A204.1 (cell line): ENCODE data around the gene OR2B2.
A peak's percentile ranks its signal among the peaks of the same experiment; 100 is the strongest.

Experiments used
- FAIRE-seq: peaks from 2 replicates; lab custom pipeline; 2012; peaks lifted over from hg19 to GRCh38; lab: Jason Lieb, UNC

Gene OR2B2

DNA sequence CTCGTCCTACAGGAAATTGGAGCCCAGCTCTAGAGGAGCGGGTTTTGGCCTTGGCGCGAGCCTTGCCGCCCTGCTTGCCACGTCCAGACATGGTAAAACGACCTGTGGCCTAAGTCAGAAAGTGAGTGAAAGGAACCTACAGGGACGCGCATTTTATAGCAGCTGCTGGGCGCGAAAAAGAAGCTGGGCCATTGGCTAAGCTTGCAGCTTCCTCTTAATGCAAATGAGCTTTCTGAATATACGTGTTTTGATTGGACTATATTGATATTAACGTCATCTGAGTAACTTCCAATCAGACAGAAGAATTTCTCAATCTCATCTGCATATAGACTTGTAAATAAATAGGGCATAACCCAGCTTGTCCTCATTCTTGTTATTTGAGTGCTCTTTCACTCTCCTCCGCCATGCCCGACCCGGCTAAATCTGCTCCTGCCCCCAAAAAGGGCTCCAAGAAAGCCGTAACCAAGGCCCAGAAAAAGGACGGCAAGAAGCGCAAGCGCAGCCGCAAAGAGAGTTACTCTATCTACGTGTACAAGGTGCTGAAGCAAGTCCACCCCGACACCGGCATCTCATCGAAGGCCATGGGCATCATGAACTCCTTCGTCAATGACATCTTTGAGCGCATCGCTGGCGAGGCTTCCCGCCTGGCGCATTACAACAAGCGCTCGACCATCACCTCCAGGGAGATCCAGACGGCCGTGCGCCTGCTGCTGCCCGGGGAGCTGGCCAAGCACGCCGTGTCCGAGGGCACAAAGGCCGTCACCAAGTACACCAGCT lies 18.9 kb downstream of the OR2B2 start:
- FAIRE-seq, result peak; percentile 97

DNA sequence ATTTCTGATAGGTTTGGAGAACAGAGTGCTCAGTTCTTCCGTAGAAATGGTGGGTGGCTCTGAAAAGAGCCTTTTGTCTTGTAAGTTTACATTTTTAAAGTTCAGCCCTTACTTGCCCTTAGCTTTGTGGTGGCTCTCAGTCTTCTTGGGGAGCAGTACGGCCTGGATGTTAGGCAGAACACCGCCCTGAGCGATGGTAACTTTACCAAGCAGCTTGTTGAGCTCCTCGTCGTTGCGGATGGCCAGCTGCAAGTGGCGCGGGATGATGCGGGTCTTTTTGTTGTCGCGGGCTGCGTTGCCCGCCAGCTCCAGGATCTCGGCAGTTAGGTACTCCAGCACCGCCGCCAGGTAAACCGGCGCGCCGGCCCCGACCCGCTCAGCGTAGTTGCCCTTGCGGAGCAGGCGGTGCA lies 19.5 kb downstream of the OR2B2 start:
- FAIRE-seq, result no peak

DNA sequence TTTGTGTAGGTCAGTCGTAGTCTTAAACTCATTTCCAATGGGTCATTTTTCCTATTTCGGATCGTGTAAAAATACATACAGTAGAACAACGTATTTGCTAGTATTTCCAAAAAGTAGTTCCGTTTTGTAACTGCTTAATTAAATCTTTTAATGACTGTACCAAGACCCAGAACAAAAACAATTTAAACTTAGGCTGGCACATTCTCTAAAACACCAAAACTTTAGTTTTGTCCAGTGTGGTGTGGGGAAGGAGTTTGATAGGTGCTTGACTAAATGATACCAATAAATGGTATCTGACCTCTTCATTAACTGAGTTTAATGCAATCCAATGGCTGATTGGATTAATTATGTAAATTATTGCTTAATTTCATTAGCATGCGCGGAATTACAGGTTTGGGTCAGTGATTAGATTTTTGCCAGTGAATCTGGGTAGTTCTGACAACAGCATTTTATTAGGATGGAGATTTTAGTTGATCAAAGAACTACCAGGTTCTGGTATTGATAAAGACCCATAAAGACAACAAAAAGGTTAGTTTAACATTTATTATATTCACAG lies 20.8 kb downstream of the OR2B2 start:
- no peak for FAIRE-seq

DNA sequence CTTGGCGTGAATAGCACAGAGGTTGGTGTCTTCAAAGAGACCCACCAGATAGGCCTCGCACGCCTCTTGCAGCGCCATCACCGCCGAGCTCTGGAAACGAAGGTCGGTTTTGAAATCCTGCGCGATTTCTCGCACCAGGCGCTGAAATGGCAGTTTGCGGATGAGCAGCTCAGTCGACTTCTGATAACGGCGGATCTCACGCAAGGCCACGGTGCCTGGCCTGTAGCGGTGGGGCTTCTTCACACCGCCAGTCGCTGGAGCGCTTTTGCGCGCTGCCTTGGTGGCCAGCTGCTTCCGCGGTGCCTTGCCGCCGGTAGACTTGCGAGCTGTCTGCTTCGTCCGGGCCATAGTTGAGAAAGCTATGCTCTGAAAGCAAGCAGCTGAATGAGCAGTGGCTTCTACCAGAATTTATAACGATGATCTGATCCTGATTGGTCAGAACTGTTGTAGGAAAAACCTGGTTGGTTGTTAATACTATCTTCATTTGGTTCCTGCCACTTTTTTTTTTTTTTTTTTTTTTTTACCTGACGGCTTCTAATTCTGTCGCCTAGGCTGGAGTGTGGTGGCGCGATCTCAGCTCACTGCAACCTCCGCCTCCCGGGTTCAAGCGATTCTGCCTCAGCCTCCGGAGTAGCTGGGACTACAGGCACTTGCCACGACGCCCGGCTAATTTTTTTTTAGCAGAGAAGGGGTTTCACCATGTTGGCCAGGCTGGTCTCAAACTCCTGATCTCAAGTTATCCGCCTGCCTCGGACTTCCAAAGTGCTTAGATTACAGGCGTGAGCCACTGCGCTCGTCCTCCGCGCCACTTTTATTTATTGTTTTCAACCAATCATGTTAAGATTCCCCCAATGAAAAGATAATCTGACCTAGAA lies 21.5 kb downstream of the OR2B2 start:
- peak; percentile 88 for FAIRE-seq

DNA sequence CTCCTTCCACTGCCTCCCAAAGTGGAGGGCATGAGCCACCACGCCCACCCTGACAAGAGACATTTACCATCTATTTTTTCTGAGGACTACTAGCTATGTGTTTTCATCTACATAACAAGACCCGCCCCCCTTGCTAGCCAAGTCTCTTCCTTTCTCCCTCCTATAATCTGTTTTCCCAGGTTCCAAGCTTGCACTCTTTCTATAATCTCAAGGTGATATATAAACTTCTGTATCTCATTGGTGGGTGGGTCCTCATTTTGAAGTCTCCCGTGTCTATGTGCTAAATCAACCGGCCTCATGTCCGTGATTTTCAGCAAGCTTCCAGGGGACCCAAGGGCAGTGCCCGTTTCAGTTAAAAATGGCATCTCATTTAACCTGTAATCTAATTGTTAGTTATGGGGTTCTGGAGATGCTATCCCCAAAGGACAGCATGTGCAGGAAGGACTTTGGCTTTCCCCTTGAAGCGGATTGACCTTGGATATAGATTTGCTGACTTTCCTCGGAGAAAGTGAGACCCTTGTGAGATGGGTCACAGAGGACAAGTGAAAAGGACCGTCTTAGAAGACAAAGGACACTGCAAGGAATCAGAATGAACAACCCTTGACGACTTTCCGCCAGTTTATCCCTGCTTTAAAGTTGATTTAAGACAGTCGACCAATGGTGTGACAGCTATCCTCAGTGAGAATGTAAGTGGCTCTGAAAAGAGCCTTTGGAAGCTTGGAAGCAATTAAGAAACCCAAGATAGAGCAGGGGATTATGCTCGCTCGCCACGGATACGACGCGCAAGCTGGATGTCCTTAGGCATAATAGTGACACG lies 22.4 kb downstream of the OR2B2 start:
- no peak for FAIRE-seq

DNA sequence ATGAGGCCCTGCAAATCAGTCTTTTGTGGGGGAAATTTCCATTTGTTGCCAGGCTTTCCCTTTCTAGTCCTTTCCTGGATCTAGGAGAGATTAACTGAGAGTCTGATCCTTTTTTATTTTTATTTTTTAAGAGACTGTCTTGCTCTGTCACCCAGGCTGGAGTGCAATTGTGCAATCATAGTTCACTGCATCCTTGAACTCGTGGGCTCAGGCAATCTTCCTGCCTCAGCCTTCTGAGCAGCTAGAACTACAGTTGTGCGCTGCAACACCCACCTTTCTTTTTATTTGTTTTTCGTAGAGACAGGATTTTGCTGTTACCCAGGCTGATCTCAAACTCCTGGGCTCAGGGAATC lies 22.9 kb downstream of the OR2B2 start:
- no peak for FAIRE-seq

DNA sequence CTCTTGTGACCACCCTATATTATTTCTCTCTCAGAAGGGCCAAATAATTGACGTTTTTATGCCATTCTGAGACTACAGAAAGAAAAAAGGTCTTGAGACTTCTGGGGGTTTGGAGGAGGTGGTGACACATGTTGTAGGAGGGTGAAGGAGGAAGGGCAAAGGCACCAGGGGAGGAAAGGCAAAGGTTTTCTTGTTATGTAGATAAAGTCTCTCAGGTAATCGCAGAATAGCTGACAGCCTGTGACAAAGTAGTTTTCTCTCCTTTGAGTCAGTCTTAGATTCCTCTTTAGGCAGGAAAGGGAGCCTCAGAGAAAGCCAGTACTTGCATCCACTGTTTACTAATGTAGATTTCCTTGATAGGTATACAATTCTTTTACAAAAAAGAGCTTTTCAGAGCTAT lies 23.6 kb downstream of the OR2B2 start:
- FAIRE-seq, result no peak

DNA sequence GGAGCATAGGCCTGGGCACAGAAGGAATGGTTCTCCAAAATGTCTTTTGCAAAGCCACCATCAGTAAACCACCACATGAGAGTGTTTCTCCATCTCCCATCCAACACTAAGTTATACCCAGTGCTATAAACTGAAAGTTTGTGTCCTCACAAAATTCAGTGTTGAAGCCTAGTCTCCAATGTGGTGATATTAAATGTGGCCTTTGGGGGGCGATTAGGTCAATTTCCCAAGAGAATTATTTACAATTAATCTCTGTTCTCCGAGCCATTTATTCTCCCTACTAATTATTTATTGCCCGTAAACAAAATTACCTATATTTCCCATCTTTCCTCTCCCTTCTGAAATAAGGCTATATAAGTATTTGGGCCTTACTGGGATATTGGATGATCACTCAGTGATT lies 26.1 kb downstream of the OR2B2 start:
- no peak for FAIRE-seq

DNA sequence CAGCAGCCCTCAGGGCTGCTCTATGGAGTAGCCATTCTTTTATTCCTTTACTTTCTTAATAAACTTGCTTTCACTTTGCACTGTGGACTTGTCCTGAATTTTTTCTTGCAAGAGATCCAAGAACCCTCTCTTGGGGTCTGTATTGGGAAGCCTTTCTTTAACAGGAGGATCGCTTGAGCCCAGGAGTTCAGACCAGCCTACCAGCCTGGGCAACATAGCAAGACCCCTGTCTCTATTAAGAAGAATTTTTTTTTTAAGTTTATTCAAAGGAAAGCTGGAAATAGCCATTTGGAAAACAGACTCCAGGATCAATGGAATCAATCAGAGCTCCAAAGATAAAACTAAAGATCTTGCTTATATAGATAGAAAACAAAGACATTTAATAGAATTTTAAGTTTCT lies 29.1 kb downstream of the OR2B2 start:
- no peak for FAIRE-seq

DNA sequence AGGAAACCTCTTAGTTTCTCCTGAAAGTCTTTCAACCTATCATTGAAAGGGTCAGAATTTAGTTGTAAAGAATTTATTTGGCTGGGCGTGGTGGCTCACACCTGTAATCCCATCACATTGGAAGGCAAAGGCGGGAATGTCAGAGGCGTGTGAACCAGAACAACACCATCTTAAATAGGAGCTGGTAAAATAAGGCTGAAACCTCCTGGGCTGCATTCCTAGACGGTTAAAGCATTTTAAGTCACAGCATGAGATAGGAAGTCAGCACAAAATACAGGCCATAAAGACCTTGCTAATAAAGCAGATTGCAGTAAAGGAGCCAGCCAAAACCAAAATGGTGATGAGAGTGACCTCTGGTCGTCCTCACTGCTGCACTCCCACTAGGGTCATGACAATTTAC lies 29.6 kb downstream of the OR2B2 start:
- no peak for FAIRE-seq

DNA sequence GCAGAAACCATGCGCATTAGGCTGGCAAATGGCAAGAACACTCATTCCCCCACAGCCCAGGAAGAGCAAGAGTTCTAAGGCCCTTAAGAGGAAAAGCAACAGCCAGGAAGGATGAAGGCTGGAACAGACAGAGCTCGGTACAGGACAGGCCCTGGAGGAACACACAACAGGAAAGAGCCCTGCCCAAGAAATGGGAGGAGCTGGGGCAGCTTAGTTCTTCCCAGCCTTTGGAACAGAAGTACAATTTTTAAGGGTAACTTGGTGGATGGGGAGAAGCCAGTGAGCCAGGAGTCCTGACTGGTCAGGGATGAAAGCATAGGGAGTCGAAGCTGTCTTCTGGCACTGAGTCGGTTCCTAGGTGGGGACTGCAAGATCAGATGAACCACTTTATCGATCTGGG lies 32.4 kb downstream of the OR2B2 start:
- FAIRE-seq, result no peak

DNA sequence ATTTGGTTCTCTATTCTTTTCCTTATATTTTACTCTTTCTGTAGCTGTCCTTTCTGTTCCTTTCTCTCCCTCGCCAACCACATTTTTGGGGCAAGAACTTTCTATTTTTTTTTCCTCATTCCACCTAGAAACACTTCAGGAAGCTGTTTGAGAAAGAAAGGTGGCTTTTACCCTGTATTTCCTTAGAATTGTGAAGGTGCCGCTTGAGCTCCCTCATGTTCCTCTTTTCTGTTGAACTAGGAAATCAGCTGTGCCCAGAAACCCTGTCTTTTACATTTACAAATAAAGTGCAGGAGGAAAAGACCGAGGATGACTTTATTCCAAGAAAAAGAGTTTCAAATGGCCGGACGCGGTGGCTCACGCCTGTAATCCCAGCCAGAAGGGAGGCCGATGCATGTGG lies 38.2 kb downstream of the OR2B2 start:
- no peak for FAIRE-seq

DNA sequence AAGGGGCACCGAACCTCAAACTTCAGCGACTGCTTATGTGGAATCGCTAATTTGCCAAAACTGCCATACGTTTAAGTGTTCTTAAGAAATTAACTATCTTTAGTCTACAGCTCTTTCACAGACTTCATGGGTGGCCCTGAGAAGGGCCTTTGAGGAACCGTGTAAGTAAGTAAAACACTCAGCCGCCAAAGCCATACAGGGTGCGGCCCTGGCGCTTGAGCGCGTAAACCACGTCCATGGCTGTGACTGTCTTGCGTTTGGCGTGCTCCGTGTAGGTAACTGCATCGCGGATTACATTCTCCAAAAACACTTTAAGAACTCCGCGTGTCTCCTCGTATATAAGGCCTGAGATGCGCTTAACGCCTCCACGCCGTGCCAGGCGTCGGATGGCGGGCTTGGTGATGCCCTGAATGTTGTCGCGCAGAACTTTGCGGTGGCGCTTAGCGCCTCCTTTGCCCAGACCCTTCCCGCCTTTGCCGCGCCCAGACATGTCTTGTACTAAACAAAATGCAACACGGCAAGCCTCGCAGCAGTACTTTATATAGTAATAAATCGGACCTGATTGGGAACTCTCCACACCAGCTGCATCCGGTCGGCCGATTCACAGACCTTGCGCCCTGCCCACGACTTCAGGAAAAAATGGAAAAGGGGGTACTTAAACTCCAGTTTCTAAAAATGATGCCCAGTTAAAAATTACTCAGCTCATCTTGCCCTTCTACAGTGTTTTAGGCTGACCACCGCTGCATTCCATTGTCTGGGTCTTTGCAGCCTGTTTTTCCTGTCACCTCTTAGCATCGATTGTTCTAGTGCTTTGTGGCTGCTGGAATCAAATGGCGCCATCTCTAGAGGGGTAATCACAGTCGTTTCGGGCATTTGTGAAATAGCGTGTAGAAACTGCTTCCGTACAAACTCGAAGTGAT lies 38.9 kb downstream of the OR2B2 start:
- no peak for FAIRE-seq

DNA sequence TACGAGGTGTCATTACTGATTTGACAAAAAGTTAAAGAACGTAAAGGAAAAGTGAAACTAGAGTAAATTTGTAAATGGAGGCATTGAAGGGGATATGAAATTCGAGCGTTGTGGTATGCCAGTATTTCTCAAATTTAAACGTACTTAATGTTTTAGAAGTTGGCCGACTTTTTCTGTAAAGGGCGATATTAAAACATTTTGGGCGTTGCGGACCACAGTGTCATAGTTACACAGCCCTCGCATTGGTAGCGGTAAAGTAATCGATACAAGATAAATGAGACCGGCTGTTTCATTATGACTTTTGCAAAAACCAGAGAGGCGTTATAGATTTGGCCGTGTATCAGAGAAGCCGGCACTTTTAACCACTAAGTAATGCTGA lies 39.6 kb downstream of the OR2B2 start:
- no peak for FAIRE-seq

DNA sequence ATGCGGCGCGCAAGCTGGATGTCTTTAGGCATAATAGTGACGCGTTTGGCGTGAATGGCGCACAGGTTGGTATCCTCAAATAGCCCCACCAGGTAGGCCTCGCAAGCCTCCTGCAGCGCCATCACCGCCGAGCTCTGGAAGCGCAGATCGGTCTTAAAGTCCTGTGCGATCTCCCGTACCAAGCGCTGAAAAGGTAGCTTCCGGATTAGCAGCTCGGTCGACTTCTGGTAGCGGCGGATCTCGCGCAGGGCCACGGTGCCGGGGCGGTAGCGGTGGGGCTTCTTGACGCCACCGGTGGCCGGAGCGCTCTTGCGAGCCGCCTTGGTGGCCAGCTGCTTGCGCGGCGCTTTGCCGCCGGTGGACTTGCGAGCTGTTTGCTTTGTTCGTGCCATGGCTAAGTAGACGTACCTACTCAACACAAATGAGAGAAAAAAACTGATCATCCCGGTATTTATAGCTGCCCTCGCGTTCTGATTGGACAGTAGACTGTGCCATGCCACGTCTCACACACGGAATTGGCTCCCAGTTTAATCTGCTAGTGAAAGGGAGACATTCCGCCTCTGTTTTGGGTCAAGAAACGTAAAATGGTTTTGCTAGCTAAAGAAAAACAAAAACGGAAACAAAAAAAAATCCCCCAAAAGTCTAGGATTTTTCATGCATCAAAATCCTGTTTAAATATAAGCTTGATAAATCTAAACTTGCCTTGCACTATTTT lies 40.1 kb downstream of the OR2B2 start:
- FAIRE-seq, result no peak

DNA sequence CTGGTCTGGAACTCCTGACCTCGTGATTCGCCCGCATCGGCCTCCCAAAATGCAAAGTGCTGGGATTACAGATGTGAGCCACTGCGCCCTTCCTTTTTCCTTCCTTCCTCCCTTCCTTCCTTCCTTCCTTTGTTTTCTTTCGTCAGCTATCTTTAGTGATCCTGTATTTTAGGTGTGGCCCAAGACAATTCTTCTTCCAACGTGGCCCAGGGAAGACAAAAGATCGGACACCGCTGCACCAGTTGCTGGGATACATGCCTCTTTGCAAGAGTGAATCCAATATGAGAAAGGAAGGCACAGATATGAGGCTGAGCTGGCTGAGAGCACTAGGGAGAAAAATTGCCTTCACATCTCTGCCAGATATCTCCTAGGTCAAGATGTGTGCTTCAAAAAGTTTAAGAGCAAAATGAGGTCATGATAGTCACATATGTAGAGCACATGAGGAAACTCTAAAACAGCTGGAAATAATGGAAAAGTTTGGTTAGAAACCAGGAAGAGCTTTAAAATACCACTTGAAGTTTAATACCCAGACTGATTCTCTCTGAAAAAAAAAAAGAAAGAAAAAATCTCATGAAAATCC lies 41.8 kb downstream of the OR2B2 start:
- no peak for FAIRE-seq

DNA sequence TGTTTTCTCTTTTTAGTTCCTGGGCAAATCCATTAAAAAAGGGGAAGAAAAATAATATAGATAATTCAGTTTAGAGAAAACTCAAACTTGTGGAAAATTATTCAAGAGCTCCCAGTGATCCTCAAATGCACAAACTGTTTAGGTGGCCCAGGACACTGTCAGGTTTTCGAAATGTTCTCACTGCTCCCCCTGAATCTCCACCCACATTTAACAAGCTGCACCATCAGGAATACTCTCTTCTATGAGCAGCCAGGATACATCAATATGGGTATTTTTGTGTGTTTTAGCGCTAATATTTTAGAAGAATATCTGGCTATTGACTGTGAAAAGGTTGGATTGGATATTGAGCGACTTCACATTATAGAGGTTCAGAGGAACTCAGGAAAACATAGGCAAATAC lies 43.9 kb downstream of the OR2B2 start:
- no peak for FAIRE-seq

DNA sequence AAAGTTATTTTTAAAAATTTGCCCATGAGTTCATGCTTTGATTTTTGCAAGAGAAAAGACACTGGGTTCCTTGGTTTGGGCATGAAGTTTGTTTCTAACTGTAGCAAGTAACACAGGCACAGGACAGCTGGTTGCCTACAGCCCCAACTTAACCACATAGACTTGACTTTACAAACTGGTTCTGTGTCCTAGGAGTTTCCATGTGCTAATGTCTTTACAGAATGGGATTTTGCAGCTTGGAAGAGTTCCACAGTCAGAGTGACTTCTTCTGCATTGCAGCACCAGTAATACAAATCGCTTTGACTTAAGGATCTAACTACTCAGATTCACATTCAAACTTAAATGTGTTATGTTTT lies 44.3 kb downstream of the OR2B2 start:
- FAIRE-seq, result no peak

DNA sequence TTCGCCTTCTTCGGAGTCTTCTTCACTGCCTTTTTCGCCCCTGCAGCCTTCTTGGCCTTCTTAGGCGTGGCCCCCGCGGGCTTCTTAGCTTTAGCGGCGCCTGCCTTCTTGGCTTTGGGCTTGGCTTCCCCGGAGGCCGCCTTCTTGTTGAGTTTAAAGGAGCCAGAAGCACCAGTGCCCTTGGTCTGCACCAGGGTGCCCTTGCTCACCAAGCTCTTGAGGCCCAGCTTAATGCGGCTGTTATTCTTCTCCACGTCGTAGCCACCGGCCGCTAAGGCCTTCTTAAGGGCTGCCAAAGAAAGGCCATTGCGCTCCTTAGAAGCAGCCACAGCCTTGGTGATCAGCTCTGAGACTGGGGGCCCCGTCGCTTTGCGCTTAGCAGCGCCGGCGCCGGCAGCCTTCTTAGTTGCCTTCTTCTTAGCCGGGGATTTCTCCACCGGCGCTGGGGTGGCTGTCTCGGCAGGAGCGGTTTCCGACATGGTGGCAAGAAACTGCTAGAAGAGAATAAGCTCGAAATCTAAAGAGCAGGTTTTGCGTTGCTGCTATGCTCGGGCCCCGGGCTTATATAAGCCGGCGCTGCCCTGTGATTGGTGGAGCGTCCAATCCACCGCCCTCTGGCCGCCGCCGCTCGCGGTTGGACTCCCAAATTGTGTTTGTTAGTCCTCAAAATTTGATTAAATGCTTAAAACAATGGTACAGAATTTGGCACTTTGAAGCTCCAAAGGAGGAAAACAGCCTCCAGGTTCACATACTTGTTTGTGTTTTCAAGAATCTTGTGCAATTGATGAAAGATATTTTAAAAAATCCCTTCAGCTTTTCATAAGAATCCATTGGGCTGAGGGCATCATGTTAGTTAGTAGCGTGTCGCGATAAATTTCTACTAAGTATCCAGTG lies 44.9 kb downstream of the OR2B2 start:
- FAIRE-seq, result no peak
